Body of pancreas (tissue), 4 donors: ENCODE results near the gene SMG1.

Experiments
- POLR2A ChIP-seq, 3 donors: fragments of 450-650 bp; IDR thresholded peaks; one replicate each; pipeline ENCODE4 v1.6.1; 2016; ENCODE audit warnings: antibody characterized with exemption in 3 of 3, mild to moderate bottlenecking in 2 of 3
- TF ChIP-seq, protein P1 (sequence below), 7 experiments: fragments of 450-650 bp in 4 of 7; fragments of 200-600 bp in 3 of 7; sonication (generic) in 3 of 7; IDR thresholded peaks; one replicate each; pipeline ENCODE4 v1.5.1; 2016 to 2019; ENCODE audit warnings: antibody characterized with exemption in 7 of 7

DNA sequence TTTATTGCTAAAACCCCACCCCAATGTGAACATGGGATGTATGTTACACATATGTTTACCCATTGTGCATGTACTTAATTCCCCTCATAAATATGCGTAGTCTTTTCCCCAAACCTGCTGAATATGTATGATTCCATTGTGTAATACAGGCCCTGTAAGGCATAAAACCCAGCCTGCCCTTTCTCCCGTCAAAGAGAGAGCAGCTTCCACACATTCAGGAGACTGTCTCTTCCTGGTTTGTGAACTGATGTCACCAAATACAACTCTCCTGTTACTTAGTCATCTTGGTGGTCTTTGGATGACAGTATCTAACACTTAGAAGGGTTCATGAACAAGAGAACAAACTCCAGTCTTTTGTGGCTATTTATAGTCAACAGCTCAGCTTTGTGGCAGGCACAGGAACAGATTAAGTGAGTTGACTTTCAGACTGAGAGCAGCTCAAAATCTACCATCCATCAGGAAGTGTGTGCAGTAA, 32.9 kb upstream of the SMG1 start:
- TF ChIP-seq, protein P1, sequence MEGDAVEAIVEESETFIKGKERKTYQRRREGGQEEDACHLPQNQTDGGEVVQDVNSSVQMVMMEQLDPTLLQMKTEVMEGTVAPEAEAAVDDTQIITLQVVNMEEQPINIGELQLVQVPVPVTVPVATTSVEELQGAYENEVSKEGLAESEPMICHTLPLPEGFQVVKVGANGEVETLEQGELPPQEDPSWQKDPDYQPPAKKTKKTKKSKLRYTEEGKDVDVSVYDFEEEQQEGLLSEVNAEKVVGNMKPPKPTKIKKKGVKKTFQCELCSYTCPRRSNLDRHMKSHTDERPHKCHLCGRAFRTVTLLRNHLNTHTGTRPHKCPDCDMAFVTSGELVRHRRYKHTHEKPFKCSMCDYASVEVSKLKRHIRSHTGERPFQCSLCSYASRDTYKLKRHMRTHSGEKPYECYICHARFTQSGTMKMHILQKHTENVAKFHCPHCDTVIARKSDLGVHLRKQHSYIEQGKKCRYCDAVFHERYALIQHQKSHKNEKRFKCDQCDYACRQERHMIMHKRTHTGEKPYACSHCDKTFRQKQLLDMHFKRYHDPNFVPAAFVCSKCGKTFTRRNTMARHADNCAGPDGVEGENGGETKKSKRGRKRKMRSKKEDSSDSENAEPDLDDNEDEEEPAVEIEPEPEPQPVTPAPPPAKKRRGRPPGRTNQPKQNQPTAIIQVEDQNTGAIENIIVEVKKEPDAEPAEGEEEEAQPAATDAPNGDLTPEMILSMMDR (IDR thresholded peaks at IDR 0.05), result no peak
- no peak for TF ChIP-seq POLR2A (IDR thresholded peaks at IDR 0.05)
